OCI-LY3 (cell line): ENCODE data around the gene F5.

ENCODE experiments used
- H2AFZ ChIP-seq: fragments of 200-600, 300-600 bp; shearing (Covaris generic); 2 replicates; pipeline ENCODE4 v1.6.0; 2014; ENCODE audit warnings: antibody characterized with exemption, low read depth, low read length
- H3K27ac ChIP-seq: fragments of 200-600, 300-600 bp; sonication (generic); 2 replicates; pipeline ENCODE4 v1.5.1; 2014; ENCODE audit warnings: mild to moderate bottlenecking, low read length, moderate library complexity, mixed read lengths
- H3K27me3 ChIP-seq: fragments of 200-600, 300-600 bp; sonication (generic); 2 replicates; pipeline ENCODE4 v1.6.1; 2014; ENCODE audit warnings: low read depth, low read length, mixed read lengths
- H3K36me3 ChIP-seq: fragments of 200-600, 300-600 bp; sonication (generic); replicated peaks from 2 replicates; pipeline ENCODE3; 2014; ENCODE audit warnings: low read depth, low read length, mixed read lengths
- H3K4me1 ChIP-seq: fragments of 300-600, 200-600 bp; sonication (generic); 2 replicates; pipeline ENCODE4 v1.6.1; 2014; ENCODE audit warnings: low read length, mixed read lengths
- H3K4me2 ChIP-seq: fragments of 200-600, 300-600 bp; sonication (generic); 2 replicates; pipeline ENCODE4 v1.6.1; 2014; ENCODE audit warnings: low read length, mixed read lengths
- H3K4me3 ChIP-seq: fragments of 300-600, 200-600 bp; sonication (generic); 2 replicates; pipeline ENCODE4 v1.5.1; 2014; ENCODE audit warnings: antibody characterized with exemption, mild to moderate bottlenecking, low read length, moderate library complexity
- H3K79me2 ChIP-seq: fragments of 300-600, 200-600 bp; shearing (Covaris generic); 2 replicates; pipeline ENCODE4 v1.6.1; 2014; ENCODE audit warnings: mild to moderate bottlenecking, low read length, mixed read lengths
- H3K9ac ChIP-seq: fragments of 300-600, 200-600 bp; shearing (Covaris generic); 2 replicates; pipeline ENCODE4 v1.6.0; 2014; ENCODE audit warnings: mild to moderate bottlenecking, low read length, moderate library complexity
- H3K9me3 ChIP-seq: fragments of 200-600, 300-600 bp; shearing (Covaris generic); 2 replicates; pipeline ENCODE4 v1.6.1; 2014; ENCODE audit warnings: low read length, mixed read lengths; ENCODE audit not compliant: insufficient read depth
- H4K20me1 ChIP-seq: fragments of 200-600, 300-600 bp; sonication (generic); 2 replicates; pipeline ENCODE4 v1.6.1; 2016; ENCODE audit warnings: low read length, mixed read lengths; ENCODE audit not compliant: insufficient read depth
- EZH2phosphoT487 ChIP-seq: fragments of 200-600 bp; shearing (Covaris generic); IDR thresholded peaks from 2 replicates; pipeline ENCODE4 v1.6.1; 2018; ENCODE audit warnings: antibody characterized with exemption, mixed run types, low read depth
- TF ChIP-seq, protein P1 (sequence below): fragments of 200-600, 300-600 bp; sonication (generic); IDR thresholded peaks from 2 replicates; pipeline ENCODE4 v1.5.1; 2014; ENCODE audit warnings: antibody characterized with exemption, low read length, low read depth

The F5 gene

DNA sequence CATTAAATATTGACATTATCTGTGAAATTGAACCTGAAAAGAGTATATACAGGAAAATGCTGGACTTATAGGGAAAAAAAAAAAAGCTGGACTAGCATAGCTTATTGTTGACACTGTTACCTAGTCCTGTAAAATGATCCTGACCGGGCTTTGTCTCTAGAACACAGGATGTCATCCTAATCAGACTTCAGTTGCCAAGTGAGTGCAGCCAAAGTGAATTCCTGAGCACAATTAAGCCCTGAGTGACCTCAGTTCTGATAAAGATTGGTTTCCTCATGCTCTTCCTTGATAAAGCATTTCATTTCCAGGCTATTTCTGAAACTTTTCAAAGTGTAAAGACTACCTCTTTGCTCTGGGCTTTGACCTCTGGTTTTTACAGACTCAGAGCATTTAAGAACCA, 23.8 kb upstream of the F5 start:
- Histone ChIP-seq H3K79me2 (no peaks in the 10 kb centered on the region), H3K36me3 (no peaks in the 10 kb centered on the region), H4K20me1 (no peaks in the 10 kb centered on the region), H3K9me3 (no peaks in the 10 kb centered on the region), H3K4me2 (no peak overlapping the region), H3K4me1 (peaks cover 17% of the 10 kb centered on the region), H3K27me3 (no peaks in the 10 kb centered on the region), H3K9ac (no peak overlapping the region), H3K27ac (no peak overlapping the region), H3K4me3 (no peak overlapping the region), H2AFZ (no peak overlapping the region)
- no peak for TF ChIP-seq EZH2phosphoT487
- TF ChIP-seq, protein P1, sequence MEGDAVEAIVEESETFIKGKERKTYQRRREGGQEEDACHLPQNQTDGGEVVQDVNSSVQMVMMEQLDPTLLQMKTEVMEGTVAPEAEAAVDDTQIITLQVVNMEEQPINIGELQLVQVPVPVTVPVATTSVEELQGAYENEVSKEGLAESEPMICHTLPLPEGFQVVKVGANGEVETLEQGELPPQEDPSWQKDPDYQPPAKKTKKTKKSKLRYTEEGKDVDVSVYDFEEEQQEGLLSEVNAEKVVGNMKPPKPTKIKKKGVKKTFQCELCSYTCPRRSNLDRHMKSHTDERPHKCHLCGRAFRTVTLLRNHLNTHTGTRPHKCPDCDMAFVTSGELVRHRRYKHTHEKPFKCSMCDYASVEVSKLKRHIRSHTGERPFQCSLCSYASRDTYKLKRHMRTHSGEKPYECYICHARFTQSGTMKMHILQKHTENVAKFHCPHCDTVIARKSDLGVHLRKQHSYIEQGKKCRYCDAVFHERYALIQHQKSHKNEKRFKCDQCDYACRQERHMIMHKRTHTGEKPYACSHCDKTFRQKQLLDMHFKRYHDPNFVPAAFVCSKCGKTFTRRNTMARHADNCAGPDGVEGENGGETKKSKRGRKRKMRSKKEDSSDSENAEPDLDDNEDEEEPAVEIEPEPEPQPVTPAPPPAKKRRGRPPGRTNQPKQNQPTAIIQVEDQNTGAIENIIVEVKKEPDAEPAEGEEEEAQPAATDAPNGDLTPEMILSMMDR, result no peak

DNA sequence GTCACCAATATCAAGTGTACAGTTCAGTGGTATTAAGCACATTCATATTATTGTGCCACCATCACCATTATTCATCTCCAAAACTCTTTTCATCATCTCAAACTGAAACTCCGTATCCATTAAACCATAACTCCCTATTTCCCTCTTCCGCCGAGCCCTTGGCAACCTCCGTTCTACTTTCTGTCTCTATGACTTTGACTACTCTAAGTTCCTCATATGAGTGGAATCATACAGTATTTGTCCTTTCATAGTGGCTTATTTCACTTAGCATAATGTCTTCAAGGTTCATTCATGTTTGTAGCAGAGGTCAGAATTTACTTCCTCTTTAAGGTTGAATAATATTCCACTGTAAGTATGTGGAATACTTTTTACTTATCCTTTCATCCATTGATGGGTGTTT, 21.9 kb upstream of the F5 start:
- Histone ChIP-seq H3K4me1 (peaks cover 31% of the 10 kb centered on the region), H3K27ac (no peak overlapping the region; the same call in 1 of the 2 replicates), H3K9me3 (no peaks in the 10 kb centered on the region), H3K4me2 (peak overlapping the region; percentile 16), H3K79me2 (no peaks in the 10 kb centered on the region), H2AFZ (no peak overlapping the region), H3K27me3 (no peaks in the 10 kb centered on the region), H4K20me1 (no peaks in the 10 kb centered on the region), H3K9ac (no peak overlapping the region), H3K4me3 (no peak overlapping the region), H3K36me3 (no peaks in the 10 kb centered on the region)
- TF ChIP-seq EZH2phosphoT487, result no peak

DNA sequence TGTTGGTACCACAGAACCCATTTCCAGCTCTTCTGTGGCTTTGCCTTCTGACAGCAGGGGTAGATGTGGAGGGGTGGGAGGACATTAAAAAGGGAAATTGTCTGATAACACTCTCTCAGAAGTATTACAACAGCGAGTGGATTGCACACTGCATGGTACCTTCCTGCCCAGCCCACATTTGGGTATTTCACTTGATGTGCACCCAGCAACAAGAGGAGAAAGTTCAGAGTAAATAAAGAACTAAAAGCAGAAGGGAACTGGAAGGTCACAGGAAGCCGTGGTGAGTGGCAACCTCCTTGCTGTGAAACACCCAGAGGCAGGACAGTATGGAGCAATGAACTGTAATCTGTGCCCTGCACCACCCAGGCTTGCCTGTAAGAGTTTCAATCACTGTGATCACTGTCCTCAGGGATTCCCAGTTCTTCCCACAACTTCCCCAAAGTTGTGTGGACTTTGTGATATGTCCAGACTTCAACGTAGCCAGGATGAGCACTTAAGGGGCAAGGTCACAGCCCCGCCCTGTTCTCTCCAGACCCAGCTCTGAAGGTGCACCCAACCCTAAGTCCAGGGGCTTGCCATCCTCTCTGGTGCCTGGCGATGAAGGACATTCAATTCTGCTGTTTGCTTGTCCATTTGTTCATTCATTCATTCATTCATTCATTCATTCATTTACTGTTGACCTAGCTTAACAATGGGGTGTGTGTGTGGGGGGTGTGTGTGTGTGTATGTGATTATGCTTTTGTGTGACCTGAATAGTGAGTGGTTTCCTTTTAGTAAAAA, 18.7 kb upstream of the F5 start:
- Histone ChIP-seq H3K36me3 (no peaks in the 10 kb centered on the region), H3K4me1 (peaks cover 64% of the 10 kb centered on the region), H3K4me2 (peak overlapping the region; percentile 8), H3K79me2 (no peaks in the 10 kb centered on the region), H2AFZ (peak overlapping the region; percentile 1; the same call in 1 of the 2 replicates), H3K9ac (peak overlapping the region; percentile 4; the same call in 1 of the 2 replicates), H3K9me3 (no peaks in the 10 kb centered on the region), H3K27me3 (no peaks in the 10 kb centered on the region), H3K4me3 (no peak overlapping the region), H4K20me1 (no peaks in the 10 kb centered on the region), H3K27ac (no peak overlapping the region; the same call in 1 of the 2 replicates)
- no peak for TF ChIP-seq EZH2phosphoT487
- TF ChIP-seq, protein P1, result no peak

DNA sequence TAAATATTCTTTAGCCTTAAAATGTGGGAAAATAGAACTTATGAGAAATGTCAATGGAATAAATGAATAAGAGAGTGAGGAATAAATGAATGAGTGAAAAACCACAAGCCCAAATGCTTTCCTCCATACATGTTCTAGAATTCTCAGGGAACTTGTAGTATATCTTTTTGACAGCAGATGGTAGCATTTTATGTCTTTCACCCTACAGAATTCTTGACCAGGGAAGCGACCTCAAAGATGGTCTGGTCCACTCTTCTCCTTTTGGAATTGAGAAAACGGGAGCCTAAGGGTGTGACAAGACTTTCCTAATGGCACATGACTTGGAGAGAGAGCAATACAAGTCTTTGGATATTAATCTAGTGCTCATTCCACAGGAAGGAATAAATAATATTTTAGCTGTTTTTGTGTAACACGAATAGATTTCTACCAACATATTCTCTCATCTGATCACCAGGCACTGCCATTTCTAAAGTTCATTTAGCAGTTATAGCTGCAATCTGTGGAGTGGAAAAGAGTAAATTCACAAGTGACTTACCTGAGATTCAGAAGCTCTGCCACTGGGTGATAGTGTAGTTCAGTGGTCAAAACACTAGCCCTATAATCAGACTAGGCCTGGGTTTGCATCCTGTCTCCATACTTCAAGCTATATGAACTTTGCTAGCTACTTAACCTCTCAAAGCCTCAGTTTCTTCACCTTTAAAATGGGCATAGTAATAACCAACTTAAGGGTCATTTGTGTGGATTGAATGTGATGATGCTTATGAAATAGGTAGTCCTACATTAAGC, 15.0 kb upstream of the F5 start:
- H3K9ac ChIP-seq, result peak overlapping the region; percentile 42
- H3K27ac ChIP-seq, result peak overlapping the region; percentile 78
- no peak overlapping the region for H3K4me3 ChIP-seq
- no peaks in the 10 kb centered on the region for H4K20me1 ChIP-seq
- no peaks in the 10 kb centered on the region for H3K27me3 ChIP-seq
- H3K36me3 ChIP-seq, result no peaks in the 10 kb centered on the region
- peaks cover 74% of the 10 kb centered on the region for H3K4me1 ChIP-seq
- peak overlapping the region; percentile 32 for H3K4me2 ChIP-seq
- no peaks in the 10 kb centered on the region for H3K9me3 ChIP-seq
- TF ChIP-seq EZH2phosphoT487, result no peak
- TF ChIP-seq, protein P1, result peak; percentile 71
- H3K79me2 ChIP-seq, result no peaks in the 10 kb centered on the region
- H2AFZ ChIP-seq, result peak overlapping the region; percentile 75
